H1 (cell line): ENCODE measurements around the gene THEM5. TPM values are rescaled to one million over a fixed set of nuclear protein-coding genes. Genes with fewer than 3 reads are reported as not detected.

Experiments used
- ATF3 ChIP-seq: IDR thresholded peaks from 2 replicates; pipeline ENCODE4 v1.6.1; 2011; ENCODE audit warnings: low read depth, mild to moderate bottlenecking, low read length; ENCODE audit not compliant: insufficient read depth
- CHD1 ChIP-seq: IDR thresholded peaks from 2 replicates; pipeline ENCODE4 v1.6.1; 2012; ENCODE audit warnings: low read depth, low read length, improper control_type of control experiment
- GTF2F1 ChIP-seq: IDR thresholded peaks from 2 replicates; pipeline ENCODE4 v1.6.1; 2012; ENCODE audit warnings: low read depth, low read length, improper control_type of control experiment, borderline replicate concordance
- KDM4A ChIP-seq: IDR thresholded peaks from one replicate; pipeline ENCODE4 v1.7.1; 2012; ENCODE audit warnings: low read depth, mild to moderate bottlenecking, moderate library complexity, low read length, inconsistent platforms; ENCODE audit not compliant: severe bottlenecking
- MAFK ChIP-seq: IDR thresholded peaks from 2 replicates; pipeline ENCODE4 v1.6.1; 2012; ENCODE audit warnings: low read depth, mild to moderate bottlenecking, improper control_type of control experiment, low read length
- MAX ChIP-seq: IDR thresholded peaks from 2 replicates; pipeline ENCODE4 v1.6.1; 2012; ENCODE audit warnings: inconsistent platforms
- RFX5 ChIP-seq: IDR thresholded peaks from 2 replicates; pipeline ENCODE4 v1.6.1; 2011; ENCODE audit warnings: low read depth, low read length, improper control_type of control experiment, borderline replicate concordance
- RNF2 ChIP-seq: fragments of 200-900, 300-1000 bp; sonication (generic); IDR thresholded peaks from 2 replicates; pipeline ENCODE4 v1.7.1; 2016; ENCODE audit warnings: borderline replicate concordance, low read depth, mild to moderate bottlenecking, antibody characterized with exemption, low read length; ENCODE audit not compliant: poor library complexity, severe bottlenecking; ENCODE audit errors: missing control alignments
- TAF7 ChIP-seq: optimal IDR thresholded peaks from 2 replicates; pipeline ENCODE3; 2011; ENCODE audit warnings: low read depth, mild to moderate bottlenecking, inconsistent platforms, low read length, moderate library complexity, borderline replicate concordance
- TCF12 ChIP-seq: IDR thresholded peaks from 2 replicates; pipeline ENCODE4 v1.6.1; 2011; ENCODE audit warnings: low read depth, mild to moderate bottlenecking, low read length
- polyA plus RNA-seq, 7 experiments: library from polyadenylated mRNA; depleted of rRNA in 3 of 7; stranded (reverse) in 5 of 7; unstranded in 2 of 7; fragments of >200 nt in 5 of 7; fragments of 200-250 nt in 2 of 7; gene quantifications; 1 replicate in 5 of 7; 2 replicates in 1 of 7; 4 replicates in 1 of 7; pipeline versions ENCODE4 v1.2.1 to v1.2.3, GENCODE V29; 2011 to 2013; ENCODE audit warnings: missing spikeins in 2 of 7, mixed read lengths in 2 of 7
- total RNA-seq: library from RNA; stranded (reverse); fragmentation: NEBNext Ultra II Directional; extraction: Animal tissue kit (Norgen Biotek cat#: 25700); gene quantifications from 2 replicates; pipeline ENCODE4 v1.2.1, GENCODE V29; 2021

The THEM5 gene
- total and polyA plus RNA-seq, 2 of the 8 experiments (the other 6 are each of a cell fraction or from before 2014, with no cell fraction given), result not detected

- TF ChIP-seq CHD1 (no peak), TCF12 (no peak), RNF2 (peak; percentile 6), MAX (peak; percentile 88), MAFK (no peak), RFX5 (no peak), GTF2F1 (peak; percentile 21; the same call in 1 of the 2 replicates), TAF7 (no peak), KDM4A (peak; percentile 93), ATF3 (no peak)
Observed at GRCh38 chr1:151838222-151839081, 15.1 kb downstream of the THEM5 start (continued).
